T-helper 2 cell treated with Interferon-gamma antibody and Interleukin-4, amounts not matched to agents 5 μg/mL and 100 μg/mL, for 36 hours (primary cell): ENCODE data around the gene FARP2.
"Not testable (repeated sequence)": the region's sequence is repeated elsewhere in the genome, so short reads cannot be mapped to it uniquely, and the experiment has no call there.

Experiments used
- DNase-seq: peaks from one replicate; pipeline ENCODE4 v3.0.0; 2021; ENCODE audit warnings: low spot score
- H3K27ac Mint-ChIP-seq: one replicate; pipeline ENCODE4 v1.8.0; 2021; ENCODE audit warnings: mild to moderate bottlenecking, mixed read lengths
- H3K27me3 Mint-ChIP-seq: one replicate; pipeline ENCODE4 v1.8.0; 2021; ENCODE audit warnings: low read depth, mixed read lengths
- H3K36me3 Mint-ChIP-seq: one replicate; pipeline ENCODE4 v1.8.0; 2021; ENCODE audit warnings: low read depth, mixed read lengths
- H3K4me1 Mint-ChIP-seq: one replicate; pipeline ENCODE4 v1.8.0; 2021; ENCODE audit warnings: low read depth, mixed read lengths
- H3K4me3 Mint-ChIP-seq: one replicate; pipeline ENCODE4 v1.8.0; 2022; ENCODE audit warnings: mild to moderate bottlenecking, moderate library complexity, mixed read lengths
- H3K9me3 Mint-ChIP-seq: one replicate; pipeline ENCODE4 v1.8.0; 2021; ENCODE audit warnings: mixed read lengths

FARP2 gene

DNA sequence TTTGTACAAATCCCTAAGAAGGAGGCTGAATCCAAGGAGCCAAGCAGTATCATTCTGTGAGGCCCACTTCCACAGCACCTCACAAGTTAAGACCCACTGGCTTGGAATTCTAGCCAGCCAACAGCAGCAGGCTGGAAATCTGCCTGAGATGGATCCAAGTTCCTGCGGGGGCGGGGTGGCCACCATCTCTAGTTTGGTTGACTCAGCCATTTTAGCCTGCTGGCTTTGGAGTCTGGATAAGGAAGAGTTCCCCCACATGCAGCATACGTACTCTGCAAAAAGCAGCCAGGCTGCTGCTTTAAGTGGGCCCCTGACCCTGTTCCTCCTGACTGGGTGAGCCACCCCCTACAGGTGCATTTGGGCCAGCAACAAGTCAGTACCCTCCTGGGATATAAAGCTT is 65.2 kb downstream of the FARP2 start:
- no peak for DNase-seq
- H3K27ac Mint-ChIP-seq = no peak overlapping the region
- peaks cover 25% of the 10 kb centered on the region for H3K9me3 Mint-ChIP-seq
- H3K27me3 Mint-ChIP-seq = no peaks in the 10 kb centered on the region
- H3K4me3 Mint-ChIP-seq = no peak overlapping the region
- no peaks in the 10 kb centered on the region for H3K4me1 Mint-ChIP-seq
- H3K36me3 Mint-ChIP-seq = peaks cover 28% of the 10 kb centered on the region

DNA sequence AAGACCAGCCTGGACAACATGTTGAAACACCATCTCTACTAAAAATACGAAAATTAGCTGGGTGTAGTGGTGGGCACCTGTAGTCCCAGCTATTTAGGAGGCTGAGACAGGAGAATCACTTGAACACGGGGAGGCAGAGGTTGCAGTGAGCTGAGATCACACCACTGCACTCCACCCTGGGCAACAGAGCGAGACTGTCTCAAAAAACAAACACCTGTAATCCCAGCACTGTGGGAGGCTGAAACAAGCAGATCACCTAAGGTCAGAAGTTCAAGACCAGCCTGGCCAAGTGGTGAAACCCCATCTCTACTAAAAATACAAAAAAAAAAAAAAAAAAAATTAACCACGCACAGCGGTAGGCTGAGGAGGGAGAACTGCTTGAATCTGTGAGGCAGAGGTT is 65.9 kb downstream of the FARP2 start:
- DNase-seq, H3K4me1 Mint-ChIP-seq, H3K4me3 Mint-ChIP-seq, H3K27me3 Mint-ChIP-seq, H3K27ac Mint-ChIP-seq: not testable (repeated sequence)
- H3K36me3 Mint-ChIP-seq = peaks cover 28% of the 10 kb centered on the region
- H3K9me3 Mint-ChIP-seq = peaks cover 25% of the 10 kb centered on the region

DNA sequence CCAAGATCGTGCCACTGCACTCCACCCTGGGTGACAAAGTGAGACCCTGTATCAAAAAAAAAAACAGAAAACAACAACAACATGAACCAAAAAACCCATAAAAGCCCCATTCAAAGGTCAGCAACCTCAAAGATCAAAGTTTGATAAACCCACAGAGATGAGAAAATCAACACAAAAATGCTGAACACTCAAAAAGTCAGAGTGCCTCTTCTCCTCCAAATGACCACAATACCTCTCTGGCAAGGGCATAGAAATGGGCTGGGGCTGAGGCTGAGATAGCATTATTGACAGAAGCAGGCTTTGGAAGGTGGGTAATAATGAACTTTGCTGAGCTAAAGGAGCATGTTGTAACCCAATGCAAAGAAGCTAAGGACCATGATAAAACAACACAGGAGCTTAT is 66.3 kb downstream of the FARP2 start:
- Mint-ChIP-seq H3K4me1 (no peaks in the 10 kb centered on the region), H3K4me3 (no peak overlapping the region), H3K27ac (no peak overlapping the region), H3K27me3 (no peaks in the 10 kb centered on the region), H3K36me3 (peaks cover 28% of the 10 kb centered on the region), H3K9me3 (peaks cover 25% of the 10 kb centered on the region)
- no peak for DNase-seq

DNA sequence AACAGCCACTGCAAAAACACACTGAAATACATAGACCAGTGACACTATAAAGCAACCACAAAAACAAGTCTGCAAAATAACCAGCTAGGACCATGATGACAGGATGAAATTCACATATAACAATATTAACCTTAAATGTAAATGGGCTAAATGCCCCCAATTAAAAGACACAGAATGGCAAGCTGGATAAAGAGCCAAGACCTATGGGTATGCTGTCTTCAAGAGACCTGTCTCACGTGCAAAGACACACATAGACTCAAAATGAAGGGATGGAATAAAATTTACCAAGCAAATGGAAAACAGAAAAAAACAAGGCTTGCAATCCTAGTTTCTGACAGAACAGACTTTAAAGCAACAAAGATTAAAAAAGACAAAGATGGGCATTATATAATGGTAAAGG is 67.4 kb downstream of the FARP2 start:
- H3K27ac Mint-ChIP-seq = not testable (repeated sequence)

DNA sequence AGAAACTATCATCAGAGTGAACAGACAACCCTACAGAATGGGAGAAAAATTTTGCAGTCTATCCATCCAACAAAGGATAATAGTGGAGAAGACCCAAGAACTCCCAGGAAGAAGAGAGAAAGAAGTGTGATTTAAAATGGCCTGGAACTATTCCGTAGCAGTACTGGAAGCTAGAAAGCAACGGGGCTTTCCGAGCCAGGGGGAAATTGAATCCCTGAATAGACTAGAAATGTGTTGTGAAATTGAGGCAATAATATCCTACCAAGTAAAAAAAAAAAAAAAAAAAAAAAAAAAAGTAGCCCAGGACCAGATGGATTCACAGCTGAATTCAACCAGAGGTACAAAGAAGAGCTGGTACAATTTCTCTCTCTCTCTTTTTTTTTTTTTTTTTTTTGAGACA is 69.3 kb downstream of the FARP2 start:
- no peak for DNase-seq

More for the DNA sequence above, 67.4 kb downstream of the FARP2 start:
- H3K4me1 Mint-ChIP-seq, DNase-seq, H3K27me3 Mint-ChIP-seq, H3K4me3 Mint-ChIP-seq: not testable (repeated sequence)
- Mint-ChIP-seq H3K36me3 (peaks cover 27% of the 10 kb centered on the region), H3K9me3 (peaks cover 25% of the 10 kb centered on the region)

DNA sequence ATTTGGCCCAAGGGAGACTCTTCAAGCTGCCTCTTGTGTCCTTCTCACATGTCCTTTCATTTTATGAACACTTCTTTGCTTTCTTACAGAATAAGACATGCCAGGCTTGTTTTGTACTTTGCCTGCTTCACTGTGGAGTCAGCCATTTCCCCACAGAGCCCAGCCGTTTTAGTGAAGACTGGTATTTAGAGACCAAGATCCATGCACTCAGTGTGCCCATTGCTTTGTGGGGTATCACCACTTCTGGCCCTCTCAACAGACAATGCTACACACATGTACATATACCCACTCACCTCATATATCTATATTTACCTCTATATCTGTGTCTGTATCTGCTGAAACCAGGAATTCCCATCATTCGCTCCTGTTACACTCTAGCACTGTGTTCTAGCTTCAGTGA is 74.1 kb downstream of the FARP2 start:
- H3K9me3 Mint-ChIP-seq = no peaks in the 10 kb centered on the region
- no peak overlapping the region for H3K4me3 Mint-ChIP-seq
- H3K4me1 Mint-ChIP-seq = no peaks in the 10 kb centered on the region
- no peak for DNase-seq
- peaks cover 4% of the 10 kb centered on the region for H3K36me3 Mint-ChIP-seq
- no peak overlapping the region for H3K27ac Mint-ChIP-seq
- no peaks in the 10 kb centered on the region for H3K27me3 Mint-ChIP-seq

More for the DNA sequence above, 69.3 kb downstream of the FARP2 start:
- H3K27ac Mint-ChIP-seq = no peak overlapping the region
- no peak overlapping the region for H3K4me3 Mint-ChIP-seq
- no peaks in the 10 kb centered on the region for H3K27me3 Mint-ChIP-seq
- peaks cover 28% of the 10 kb centered on the region for H3K36me3 Mint-ChIP-seq
- no peaks in the 10 kb centered on the region for H3K4me1 Mint-ChIP-seq
- H3K9me3 Mint-ChIP-seq = peaks cover 25% of the 10 kb centered on the region

DNA sequence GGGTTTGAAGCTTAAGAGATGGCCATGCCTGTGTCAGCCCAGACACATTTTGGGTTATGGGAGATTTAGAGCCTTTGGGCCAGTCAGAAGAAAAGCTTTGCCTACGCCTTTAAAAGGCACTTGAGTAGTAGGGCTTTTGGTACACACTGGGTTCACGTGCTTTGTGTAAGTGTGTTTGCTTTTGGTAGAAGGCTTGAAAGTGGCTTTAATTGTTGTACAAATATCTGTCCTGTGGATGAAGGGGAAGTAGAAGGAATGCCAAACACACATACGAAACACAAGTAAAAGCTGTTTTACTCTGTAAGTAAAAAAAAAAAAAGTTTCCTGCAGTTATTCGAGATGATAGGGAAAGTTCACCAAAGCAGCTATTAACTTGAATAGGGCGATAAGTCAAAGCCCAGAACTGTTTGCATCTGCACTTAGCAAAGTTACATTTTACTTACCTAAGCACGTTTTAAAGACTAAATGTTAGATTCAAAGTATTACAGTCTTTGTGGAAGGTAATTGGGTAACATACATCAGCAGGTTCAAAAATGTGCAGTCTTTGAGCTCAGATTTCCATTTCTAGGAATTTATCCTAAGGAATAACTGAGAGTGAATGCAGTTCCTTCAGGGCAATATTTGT is 76.9 kb downstream of the FARP2 start:
- no peaks in the 10 kb centered on the region for H3K4me1 Mint-ChIP-seq
- peaks cover 12% of the 10 kb centered on the region for H3K36me3 Mint-ChIP-seq
- H3K27ac Mint-ChIP-seq = no peak overlapping the region
- DNase-seq = no peak
- H3K4me3 Mint-ChIP-seq = no peak overlapping the region
- no peaks in the 10 kb centered on the region for H3K9me3 Mint-ChIP-seq
- H3K27me3 Mint-ChIP-seq = no peaks in the 10 kb centered on the region

DNA sequence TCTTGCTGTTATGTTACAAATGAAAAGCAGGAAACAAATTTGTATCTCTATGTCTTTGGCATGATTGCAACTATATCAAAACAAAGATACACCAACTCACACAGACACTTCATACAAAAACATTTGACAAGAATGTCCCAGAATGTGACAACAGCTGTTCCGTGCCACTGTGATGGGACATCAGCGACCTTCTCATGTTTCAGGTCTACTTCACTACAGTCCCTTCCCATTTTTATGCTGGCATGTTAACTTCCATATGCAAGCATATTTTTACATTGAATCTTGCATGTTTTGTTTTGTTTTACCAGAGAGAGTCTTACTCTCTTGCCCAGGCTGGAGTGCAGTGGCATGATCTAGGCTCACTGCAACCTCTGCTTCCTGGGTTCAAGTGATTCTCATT is 81.1 kb downstream of the FARP2 start:
- Mint-ChIP-seq H3K9me3 (no peaks in the 10 kb centered on the region), H3K4me1 (no peaks in the 10 kb centered on the region), H3K4me3 (no peak overlapping the region), H3K27ac (no peak overlapping the region), H3K36me3 (peaks cover 19% of the 10 kb centered on the region), H3K27me3 (peaks cover 3% of the 10 kb centered on the region)
- DNase-seq = no peak

DNA sequence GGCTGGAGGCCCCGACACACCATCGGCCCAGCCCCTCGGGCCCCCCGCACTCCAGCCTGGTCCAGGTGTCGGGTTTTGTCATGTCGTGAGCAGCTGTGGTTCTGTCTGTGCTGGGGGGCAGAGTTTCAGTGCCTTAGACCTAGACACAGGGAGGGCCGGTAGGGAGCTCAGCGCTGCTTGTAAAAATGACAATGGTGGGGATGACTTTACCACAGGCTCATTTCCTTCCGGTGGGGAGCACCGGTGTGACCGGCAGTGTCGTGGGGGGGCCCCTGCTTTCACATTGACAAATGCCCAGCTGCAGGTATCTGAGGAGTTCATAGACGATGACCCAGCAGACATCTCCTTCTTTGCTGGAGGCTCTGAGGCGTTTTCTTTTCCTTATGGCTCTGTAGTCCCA is 85.4 kb downstream of the FARP2 start:
- Mint-ChIP-seq H3K4me3 (no peak overlapping the region), H3K27ac (no peak overlapping the region), H3K4me1 (peaks cover 29% of the 10 kb centered on the region), H3K9me3 (no peaks in the 10 kb centered on the region), H3K27me3 (peaks cover 17% of the 10 kb centered on the region), H3K36me3 (peaks cover 24% of the 10 kb centered on the region)
- no peak for DNase-seq

DNA sequence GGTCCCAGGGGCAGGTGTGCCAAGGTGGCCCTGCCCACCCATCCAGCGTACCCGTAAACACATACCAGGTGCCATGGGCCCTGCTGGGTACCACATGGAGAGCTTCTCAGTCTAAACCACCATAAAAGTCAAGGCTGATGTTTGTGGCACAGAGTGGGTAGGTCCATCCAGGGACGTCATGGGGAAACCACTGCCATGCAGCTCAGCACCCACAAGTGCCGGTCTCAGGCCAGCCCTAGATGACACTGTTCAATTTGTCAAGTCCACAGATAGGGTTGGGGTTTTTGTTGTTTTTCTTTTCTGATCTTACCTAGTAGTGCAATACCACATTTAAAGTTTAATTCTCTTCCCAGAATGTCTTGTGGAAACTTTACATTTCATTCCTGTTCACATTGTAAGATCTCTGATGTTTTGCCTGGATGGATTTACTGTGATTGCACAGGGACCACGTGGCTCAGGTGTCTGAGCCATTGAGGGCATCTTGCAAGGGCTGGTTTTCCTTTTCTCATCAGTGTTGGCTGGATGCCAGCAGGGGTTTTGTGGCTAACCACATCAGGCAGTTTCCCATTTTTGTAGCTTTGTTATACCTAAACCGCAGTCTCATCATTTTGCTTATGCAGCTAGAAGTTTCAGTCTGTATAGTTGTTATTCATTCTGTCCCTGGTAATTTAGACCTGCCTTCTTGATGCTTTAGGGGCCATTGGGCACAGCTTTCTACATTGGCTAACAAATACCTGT is 87.6 kb downstream of the FARP2 start:
- H3K4me3 Mint-ChIP-seq = peak overlapping the region; percentile 52
- H3K36me3 Mint-ChIP-seq = peaks cover 18% of the 10 kb centered on the region
- H3K27me3 Mint-ChIP-seq = peaks cover 29% of the 10 kb centered on the region
- DNase-seq = peak; percentile 91
- H3K4me1 Mint-ChIP-seq = peaks cover 29% of the 10 kb centered on the region
- peak overlapping the region; percentile 55 for H3K27ac Mint-ChIP-seq
- H3K9me3 Mint-ChIP-seq = no peaks in the 10 kb centered on the region

DNA sequence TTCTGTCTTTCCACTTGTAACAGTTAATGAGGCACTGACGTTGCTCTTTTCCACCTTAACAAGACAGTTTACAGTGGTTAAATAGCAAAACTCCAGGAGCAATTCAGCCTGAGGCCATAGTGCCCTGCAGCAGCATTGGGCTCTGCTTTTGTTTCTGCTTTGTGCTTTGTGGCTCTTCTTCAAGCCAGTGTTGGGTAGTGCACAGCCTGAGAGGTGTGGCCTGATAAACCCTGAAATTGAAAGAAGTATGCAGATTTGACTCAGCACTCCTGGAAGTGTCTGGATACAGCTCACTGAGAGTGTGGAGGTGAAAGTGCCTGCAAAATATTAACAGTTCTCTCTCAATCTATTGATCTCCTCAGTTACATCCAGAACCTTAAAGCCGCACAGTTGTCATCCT is 89.3 kb downstream of the FARP2 start:
- Mint-ChIP-seq H3K27ac (no peak overlapping the region), H3K27me3 (peaks cover 31% of the 10 kb centered on the region), H3K9me3 (no peaks in the 10 kb centered on the region), H3K4me1 (peaks cover 29% of the 10 kb centered on the region), H3K4me3 (peak overlapping the region; percentile 54), H3K36me3 (peaks cover 17% of the 10 kb centered on the region)
- peak; percentile 35 for DNase-seq

DNA sequence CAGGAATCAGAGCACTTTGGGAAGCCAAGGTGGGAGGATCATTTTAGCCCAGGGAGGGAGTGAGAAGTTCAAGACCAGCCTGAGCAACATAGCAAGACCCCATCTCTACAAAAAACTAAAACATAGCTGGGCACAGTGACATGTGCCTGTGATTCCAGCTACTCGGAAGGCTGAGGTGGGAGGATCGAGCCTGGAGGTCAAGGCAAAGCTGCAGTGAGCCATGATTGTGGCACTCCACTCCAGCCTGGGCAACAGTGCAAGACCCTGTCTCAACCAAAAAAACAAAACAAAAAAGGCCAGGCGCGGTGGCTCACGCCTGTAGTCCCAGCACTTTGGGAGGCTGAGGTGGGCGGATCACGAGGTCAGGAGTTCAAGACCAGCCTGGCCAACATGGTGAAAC is 94.0 kb downstream of the FARP2 start:
- not testable (repeated sequence) for H3K27ac Mint-ChIP-seq, DNase-seq, H3K4me3 Mint-ChIP-seq, H3K36me3 Mint-ChIP-seq, H3K9me3 Mint-ChIP-seq, H3K4me1 Mint-ChIP-seq
- H3K27me3 Mint-ChIP-seq = peaks cover 43% of the 10 kb centered on the region

DNA sequence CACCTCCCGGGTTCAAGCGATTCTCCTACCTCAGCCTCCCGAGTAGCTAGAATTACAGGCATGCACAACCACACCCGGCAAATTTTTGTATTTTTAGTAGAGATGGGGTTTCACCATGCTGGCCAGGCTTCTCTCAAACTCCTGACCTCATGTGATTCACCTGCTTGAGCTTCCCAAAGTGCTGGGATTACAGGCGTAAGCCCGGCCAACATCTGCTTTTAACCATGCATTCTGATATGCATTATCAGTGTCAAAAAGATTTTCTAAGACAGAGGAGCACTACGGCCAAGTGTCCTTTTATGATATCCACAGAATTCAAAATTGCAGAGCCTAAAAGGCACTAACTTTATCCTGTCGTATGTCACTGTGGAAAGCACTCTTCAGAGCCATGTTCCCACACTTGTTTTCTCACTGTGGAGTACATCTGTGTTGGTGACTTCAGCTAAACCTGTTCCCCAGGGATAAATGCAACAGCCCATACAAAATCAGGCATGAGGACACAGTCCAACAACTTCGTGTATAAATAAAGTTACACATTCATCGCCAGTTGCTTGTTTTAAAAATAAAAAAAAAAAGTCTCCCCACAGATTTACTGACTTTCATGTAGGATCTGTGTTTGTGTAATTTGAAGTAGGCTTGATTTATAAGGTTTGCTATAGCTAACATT is 95.9 kb downstream of the FARP2 start:
- DNase-seq = no peak
- Mint-ChIP-seq H3K9me3 (no peaks in the 10 kb centered on the region), H3K36me3 (peaks cover 2% of the 10 kb centered on the region), H3K27ac (no peak overlapping the region), H3K4me3 (no peak overlapping the region), H3K4me1 (no peaks in the 10 kb centered on the region), H3K27me3 (peaks cover 35% of the 10 kb centered on the region)

DNA sequence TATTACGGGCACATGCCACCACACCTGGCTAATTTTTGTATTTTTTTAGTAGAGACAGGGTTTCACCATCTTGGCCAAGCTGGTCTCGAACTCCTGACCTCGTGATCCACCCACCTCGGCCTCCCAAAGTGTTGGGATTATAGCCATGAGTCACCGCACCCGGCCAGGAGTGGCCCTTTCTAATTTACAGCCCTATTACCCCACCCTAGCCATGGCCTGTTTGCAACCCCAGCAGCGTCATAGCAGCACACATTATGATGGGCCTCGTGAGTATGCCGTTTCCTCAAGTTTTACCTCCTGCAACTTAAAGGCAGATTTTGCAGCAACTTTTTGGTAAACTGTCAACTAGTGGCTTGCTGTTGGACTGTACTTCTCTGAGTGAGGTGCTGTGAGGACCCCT is 97.8 kb downstream of the FARP2 start:
- not testable (repeated sequence) for H3K4me3 Mint-ChIP-seq, H3K27ac Mint-ChIP-seq, H3K36me3 Mint-ChIP-seq, H3K9me3 Mint-ChIP-seq, H3K4me1 Mint-ChIP-seq, DNase-seq
- H3K27me3 Mint-ChIP-seq = peaks cover 25% of the 10 kb centered on the region
